Measurements from ENCODE around the gene PEX10.

Gene PEX10

DNA sequence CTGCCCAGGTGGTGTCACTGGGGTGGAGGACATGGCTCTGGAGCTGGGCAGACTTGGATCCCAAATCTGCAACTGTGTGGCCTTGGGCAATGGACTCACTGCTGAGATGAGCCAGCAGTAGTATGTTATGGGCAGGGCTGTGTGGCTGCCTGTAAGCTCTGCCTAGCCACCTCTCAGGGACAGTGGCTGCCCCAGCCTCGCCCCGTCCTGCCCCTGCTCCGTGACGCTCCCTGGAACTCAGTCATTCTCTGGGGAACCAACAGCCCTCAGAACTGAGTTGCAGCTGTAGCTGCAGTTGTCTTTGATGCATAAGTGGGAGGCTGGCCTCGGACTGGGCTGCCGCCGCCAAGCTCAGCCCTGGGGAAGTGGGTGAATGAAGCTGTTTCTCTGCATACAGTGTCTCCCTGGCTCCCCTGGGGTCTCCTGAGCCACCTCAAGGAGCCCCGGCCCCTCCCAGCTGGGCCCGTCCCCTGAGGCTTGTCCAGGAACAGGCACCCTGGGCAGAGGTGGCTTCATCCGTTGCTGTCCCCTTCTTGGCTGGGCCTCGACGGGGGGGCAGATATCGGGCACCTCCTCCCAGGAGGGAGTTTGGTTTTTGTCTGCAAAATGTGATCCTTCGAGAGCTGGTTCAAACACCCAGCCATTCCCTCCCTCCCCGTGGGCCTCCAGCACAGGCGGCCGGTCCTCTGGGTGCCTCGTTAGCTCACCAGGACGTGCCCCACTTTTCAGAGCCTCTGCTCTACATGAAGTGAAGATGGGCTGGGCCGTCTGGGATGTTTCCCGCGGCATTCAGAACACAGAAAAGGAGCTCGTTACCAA is 37.5 kb upstream of the PEX10 start:
- ChIA-PET POLR2A (interaction anchor here (0.8 to 1.3 kb wide), 2 partner anchors 9 to 84 kb away, joined by 3 to 4 read pairs; no protein-coding TSS in a partner anchor), CTCF (interaction anchor here (2.1 to 2.7 kb wide), 2 partner anchors 34 to 98 kb away, joined by 9 to 10 read pairs; no protein-coding TSS in a partner anchor)
- TF ChIP-seq, protein P1, sequence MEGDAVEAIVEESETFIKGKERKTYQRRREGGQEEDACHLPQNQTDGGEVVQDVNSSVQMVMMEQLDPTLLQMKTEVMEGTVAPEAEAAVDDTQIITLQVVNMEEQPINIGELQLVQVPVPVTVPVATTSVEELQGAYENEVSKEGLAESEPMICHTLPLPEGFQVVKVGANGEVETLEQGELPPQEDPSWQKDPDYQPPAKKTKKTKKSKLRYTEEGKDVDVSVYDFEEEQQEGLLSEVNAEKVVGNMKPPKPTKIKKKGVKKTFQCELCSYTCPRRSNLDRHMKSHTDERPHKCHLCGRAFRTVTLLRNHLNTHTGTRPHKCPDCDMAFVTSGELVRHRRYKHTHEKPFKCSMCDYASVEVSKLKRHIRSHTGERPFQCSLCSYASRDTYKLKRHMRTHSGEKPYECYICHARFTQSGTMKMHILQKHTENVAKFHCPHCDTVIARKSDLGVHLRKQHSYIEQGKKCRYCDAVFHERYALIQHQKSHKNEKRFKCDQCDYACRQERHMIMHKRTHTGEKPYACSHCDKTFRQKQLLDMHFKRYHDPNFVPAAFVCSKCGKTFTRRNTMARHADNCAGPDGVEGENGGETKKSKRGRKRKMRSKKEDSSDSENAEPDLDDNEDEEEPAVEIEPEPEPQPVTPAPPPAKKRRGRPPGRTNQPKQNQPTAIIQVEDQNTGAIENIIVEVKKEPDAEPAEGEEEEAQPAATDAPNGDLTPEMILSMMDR (IDR thresholded peaks at IDR 0.05; ENCODE audit: insufficient read depth, low read length, missing control alignments): no peak
- DNase-seq (ENCODE audit: low read depth, low spot score): no peak
- no peak overlapping the region for H3K4me3 ChIP-seq (ENCODE audit: low read depth, low read length)

DNA sequence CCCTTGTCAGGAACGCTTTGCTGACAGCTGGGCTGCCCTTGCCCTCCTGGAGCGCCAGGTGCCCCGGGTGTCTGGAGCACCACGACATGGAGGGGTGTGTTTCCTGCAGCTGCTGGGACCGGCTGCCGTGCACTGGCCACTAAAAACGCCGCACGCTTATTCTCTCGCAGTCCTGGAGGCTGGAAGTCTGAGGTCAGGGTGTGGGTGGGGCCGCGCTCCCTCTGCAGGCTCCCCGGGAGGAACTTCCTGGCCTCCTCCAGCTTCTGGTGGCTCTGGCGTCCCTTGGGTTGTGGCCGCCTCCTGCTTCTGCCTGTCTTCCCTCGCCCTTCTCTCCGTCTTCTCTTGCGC is 35.7 kb upstream of the PEX10 start:
- ChIA-PET POLR2A (no interaction called here), CTCF (no interaction called here)
- DNase-seq (ENCODE audit: low read depth, low spot score): no peak
- TF ChIP-seq, protein P1 (IDR thresholded peaks at IDR 0.05; ENCODE audit: insufficient read depth, low read length, missing control alignments): no peak
- H3K4me3 ChIP-seq (ENCODE audit: low read depth, low read length): no peak overlapping the region

DNA sequence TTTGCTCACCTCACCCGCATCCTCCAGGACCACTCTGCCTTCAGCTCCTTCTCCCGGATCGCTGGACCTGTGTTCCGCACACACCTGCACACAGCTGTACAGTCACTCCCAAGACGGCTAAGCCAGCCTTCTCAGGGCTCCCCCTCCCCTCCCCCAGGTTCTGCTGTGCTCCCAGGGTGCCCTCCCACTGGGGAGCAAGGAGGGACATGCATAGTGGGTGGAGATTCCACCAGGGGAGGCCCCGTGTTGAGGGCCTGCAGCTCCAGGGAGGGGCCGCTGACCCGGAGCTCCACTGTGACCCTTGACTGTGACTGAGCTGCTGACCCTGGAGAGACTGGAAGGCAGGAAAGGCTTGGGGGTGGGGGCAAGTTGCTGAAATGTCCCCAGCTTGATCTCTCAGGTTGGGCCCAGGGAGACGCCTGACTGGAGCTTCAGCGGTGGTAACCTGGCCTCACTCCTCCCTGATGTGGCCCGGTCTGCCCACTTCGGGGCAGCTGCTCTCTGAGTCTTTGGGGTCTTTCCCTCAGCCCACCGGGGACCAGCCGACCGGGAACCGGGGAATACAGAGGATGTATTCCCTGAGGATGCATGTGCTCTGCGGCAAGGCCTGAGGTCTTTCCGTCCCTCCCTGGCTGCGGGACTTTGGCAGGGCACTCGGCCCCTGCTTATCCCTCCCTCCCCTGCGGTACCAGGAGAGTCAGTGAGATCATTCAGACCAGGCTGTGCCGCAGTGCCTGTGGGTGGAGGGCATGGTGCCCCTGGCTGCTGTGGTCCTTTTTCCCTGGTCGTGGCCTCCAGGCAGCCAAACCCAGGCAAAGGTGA is 35.1 kb upstream of the PEX10 start:
- POLR2A ChIA-PET: no interaction called here
- TF ChIP-seq, protein P1 (IDR thresholded peaks at IDR 0.05; ENCODE audit: insufficient read depth, low read length, missing control alignments): no peak
- DNase-seq (ENCODE audit: low read depth, low spot score): no peak
- no peak overlapping the region for H3K4me3 ChIP-seq (ENCODE audit: low read depth, low read length)
- CTCF ChIA-PET: interaction anchor here (1.3 to 1.7 kb wide), 2 partner anchors 33 to 101 kb away, joined by 3 to 4 read pairs; no protein-coding TSS in a partner anchor

DNA sequence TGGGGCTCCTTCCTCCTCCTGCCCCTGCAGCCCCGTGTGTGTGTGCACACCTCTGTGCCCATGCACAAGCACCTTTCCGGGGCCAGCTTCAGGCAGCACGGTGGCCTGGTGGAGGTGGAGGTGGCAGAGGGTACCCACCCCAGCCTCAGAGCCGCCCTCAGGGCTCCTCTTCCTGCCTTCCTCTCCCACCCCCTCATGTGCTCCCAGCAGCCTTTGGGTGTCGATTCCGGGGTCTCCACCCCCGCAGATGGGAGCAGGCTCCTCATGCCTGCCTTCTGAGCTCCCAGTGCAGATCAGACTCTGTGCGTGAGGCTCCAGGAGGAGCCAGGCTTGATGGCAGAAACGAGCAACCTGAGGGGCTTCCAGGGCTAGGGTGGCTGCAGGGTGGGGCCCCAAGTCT is 34.5 kb upstream of the PEX10 start:
- DNase-seq (ENCODE audit: low read depth, low spot score): no peak
- TF ChIP-seq, protein P1 (IDR thresholded peaks at IDR 0.05; ENCODE audit: insufficient read depth, low read length, missing control alignments): no peak
- POLR2A ChIA-PET: no interaction called here
- CTCF ChIA-PET: interaction anchor here (1.3 to 1.7 kb wide), 2 partner anchors 32 to 102 kb away, joined by 3 to 4 read pairs; no protein-coding TSS in a partner anchor
- no peak overlapping the region for H3K4me3 ChIP-seq (ENCODE audit: low read depth, low read length)

DNA sequence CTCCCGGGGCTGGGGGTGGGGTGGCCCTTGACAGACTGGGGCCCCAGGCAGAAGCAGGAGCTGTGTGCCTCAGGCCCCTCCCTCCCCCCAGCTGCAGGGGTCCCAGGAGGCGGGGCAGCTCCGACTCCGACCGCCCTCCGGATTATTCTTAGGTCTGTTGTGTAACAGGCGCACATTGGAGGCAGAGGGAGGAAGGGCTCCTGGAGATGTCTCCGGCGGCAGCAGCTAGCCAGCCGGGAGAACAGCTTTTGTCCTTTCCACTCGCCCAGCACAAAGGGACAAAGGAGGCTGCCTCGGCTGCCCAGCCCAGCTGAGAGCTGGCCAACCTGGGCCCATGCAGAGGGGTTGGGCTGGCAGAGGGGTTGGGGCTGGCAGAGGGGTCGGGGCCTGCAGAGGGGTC is 34.0 kb upstream of the PEX10 start:
- TF ChIP-seq, protein P1 (IDR thresholded peaks at IDR 0.05; ENCODE audit: insufficient read depth, low read length, missing control alignments): no peak
- no peak for DNase-seq (ENCODE audit: low read depth, low spot score)
- POLR2A ChIA-PET: no interaction called here
- no peak overlapping the region for H3K4me3 ChIP-seq (ENCODE audit: low read depth, low read length)
- CTCF ChIA-PET: interaction anchor here (1.2 to 1.7 kb wide), 3 partner anchors 32 to 102 kb away, joined by 3 to 4 read pairs (median 3); no protein-coding TSS in a partner anchor

DNA sequence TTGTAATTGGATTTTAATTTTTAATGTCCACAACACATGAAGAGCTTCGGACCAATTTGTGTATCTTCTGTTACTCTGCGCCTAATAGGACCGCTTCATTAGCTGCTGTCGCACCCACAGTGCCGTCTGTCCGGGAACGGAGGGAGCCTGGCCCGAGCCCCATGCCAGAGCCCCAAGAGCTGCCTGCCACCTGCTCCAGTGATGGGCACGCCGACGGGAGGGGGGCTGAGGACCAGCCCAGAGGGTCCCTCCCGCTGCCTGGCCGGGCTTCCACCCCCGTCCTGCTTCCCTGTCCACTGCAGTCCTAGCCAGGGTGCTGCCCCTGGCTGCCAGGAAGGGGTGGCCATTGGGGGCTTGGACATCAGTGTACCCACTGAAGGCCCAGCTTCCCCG is 33.5 kb upstream of the PEX10 start:
- TF ChIP-seq, protein P1 (IDR thresholded peaks at IDR 0.05; ENCODE audit: insufficient read depth, low read length, missing control alignments): no peak
- CTCF ChIA-PET: interaction anchor here (0.8 to 1.7 kb wide), 3 partner anchors 11 to 101 kb away, joined by 3 to 4 read pairs (median 3); no protein-coding TSS in a partner anchor
- POLR2A ChIA-PET: no interaction called here
- no peak for DNase-seq (ENCODE audit: low read depth, low spot score)
- H3K4me3 ChIP-seq (ENCODE audit: low read depth, low read length): no peak overlapping the region

Data from AG04449 (cell line).